ENCODE measurements around the gene ZNF750.

GRCh38 chr17:82884970-82885353, 45.1 kb upstream of the ZNF750 start:
- no peak for TF ChIP-seq CTCF (IDR thresholded peaks at IDR 0.05; ENCODE audit: low read length)
- no peak for TF ChIP-seq EZH2 (IDR thresholded peaks at IDR 0.05; ENCODE audit: borderline replicate concordance, low read length)

Measured in OCI-LY1 (cell line).